Neural crest cell (in vitro differentiated cells): Measurements from ENCODE around the gene TMEM108. TPM values are rescaled to one million over a fixed set of nuclear protein-coding genes. Genes with fewer than 3 reads are reported as not detected.

Experiments used
- DNase-seq: peaks from one replicate; pipeline ENCODE4 v3.0.0; 2021; ENCODE audit warnings: low read depth, mixed read lengths, low spot score
- H3K27ac Mint-ChIP-seq: one replicate; pipeline ENCODE4 v1.8.0; 2021; ENCODE audit warnings: mild to moderate bottlenecking, mixed read lengths; ENCODE audit not compliant: unreplicated experiment
- H3K27me3 Mint-ChIP-seq: 2 replicates; pipeline ENCODE4 v1.8.0; 2021; ENCODE audit warnings: low read depth, mild to moderate bottlenecking, mixed read lengths
- H3K36me3 Mint-ChIP-seq: 2 replicates; pipeline ENCODE4 v1.8.0; 2021; ENCODE audit warnings: low read depth, mild to moderate bottlenecking, mixed read lengths
- H3K4me1 Mint-ChIP-seq: 2 replicates; pipeline ENCODE4 v1.8.0; 2021; ENCODE audit warnings: mixed read lengths
- H3K4me3 Mint-ChIP-seq: one replicate; pipeline ENCODE4 v1.8.0; 2021; ENCODE audit warnings: mild to moderate bottlenecking, mixed read lengths
- H3K9me3 Mint-ChIP-seq: 2 replicates; pipeline ENCODE4 v1.8.0; 2021; ENCODE audit warnings: mixed read lengths
- total RNA-seq: library from RNA; stranded (reverse); gene quantifications from 2 replicates; pipeline ENCODE4 v1.2.1, GENCODE V29; 2021
- TF ChIP-seq, protein P1 (sequence below): fragments of 200-600 bp; sonication (generic); conservative IDR thresholded peaks from 2 replicates; pipeline ENCODE4 v1.5.0; 2021; ENCODE audit warnings: antibody characterized with exemption, mild to moderate bottlenecking

TMEM108 gene
- total RNA-seq, 1 donor from 2014 or later, result 5.8 TPM

DNA sequence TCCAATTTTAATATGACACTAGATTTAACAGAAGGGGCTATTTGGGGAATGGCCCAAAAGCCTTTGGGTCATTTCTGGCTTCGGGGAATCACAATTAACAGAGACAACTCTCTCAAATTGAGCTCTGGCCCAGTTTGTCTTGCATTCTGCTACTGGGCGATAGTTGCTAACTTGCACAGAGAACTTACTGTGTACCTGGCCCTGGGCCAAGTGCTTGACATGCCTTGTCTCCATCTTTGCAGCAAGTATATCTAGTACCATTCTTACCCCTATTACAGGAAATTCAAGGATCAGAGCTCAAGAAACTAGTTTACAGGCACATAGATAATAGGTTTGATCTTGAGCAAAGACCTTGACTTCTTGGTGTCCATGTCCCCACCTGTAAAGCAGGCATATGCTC, 175.7 kb downstream of the TMEM108 start:
- peaks cover 20% of the 10 kb centered on the region for H3K4me1 Mint-ChIP-seq
- no peak for DNase-seq
- H3K27me3 Mint-ChIP-seq, result no peaks in the 10 kb centered on the region
- H3K9me3 Mint-ChIP-seq, result peaks cover 9% of the 10 kb centered on the region
- peaks cover 6% of the 10 kb centered on the region for H3K36me3 Mint-ChIP-seq
- no peak overlapping the region for H3K4me3 Mint-ChIP-seq
- no peak overlapping the region for H3K27ac Mint-ChIP-seq
- TF ChIP-seq, protein P1, sequence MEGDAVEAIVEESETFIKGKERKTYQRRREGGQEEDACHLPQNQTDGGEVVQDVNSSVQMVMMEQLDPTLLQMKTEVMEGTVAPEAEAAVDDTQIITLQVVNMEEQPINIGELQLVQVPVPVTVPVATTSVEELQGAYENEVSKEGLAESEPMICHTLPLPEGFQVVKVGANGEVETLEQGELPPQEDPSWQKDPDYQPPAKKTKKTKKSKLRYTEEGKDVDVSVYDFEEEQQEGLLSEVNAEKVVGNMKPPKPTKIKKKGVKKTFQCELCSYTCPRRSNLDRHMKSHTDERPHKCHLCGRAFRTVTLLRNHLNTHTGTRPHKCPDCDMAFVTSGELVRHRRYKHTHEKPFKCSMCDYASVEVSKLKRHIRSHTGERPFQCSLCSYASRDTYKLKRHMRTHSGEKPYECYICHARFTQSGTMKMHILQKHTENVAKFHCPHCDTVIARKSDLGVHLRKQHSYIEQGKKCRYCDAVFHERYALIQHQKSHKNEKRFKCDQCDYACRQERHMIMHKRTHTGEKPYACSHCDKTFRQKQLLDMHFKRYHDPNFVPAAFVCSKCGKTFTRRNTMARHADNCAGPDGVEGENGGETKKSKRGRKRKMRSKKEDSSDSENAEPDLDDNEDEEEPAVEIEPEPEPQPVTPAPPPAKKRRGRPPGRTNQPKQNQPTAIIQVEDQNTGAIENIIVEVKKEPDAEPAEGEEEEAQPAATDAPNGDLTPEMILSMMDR, result no peak

DNA sequence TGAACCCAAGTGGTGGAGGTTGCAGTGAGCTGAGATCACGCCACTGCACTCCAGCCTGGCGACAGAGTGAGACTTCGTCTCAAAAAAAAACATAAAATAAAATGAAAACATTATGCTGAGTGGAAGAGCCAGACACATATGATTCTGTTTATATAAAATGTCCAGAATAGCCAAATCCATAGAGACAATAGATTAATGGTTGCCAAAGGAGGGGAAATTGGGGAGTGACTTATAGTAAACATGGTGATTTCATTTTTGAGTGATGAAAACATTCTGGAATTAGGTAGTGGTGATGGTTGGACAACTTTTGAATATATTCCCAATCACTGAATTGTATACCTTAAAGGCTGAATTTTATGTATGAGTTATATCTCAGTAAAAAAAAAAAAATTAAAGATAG, 189.6 kb downstream of the TMEM108 start:
- peaks cover 8% of the 10 kb centered on the region for H3K9me3 Mint-ChIP-seq
- TF ChIP-seq, protein P1, result no peak
- no peak overlapping the region for H3K4me3 Mint-ChIP-seq
- peaks cover 6% of the 10 kb centered on the region for H3K36me3 Mint-ChIP-seq
- no peak overlapping the region for H3K27ac Mint-ChIP-seq
- no peaks in the 10 kb centered on the region for H3K27me3 Mint-ChIP-seq
- no peak for DNase-seq
- peaks cover 8% of the 10 kb centered on the region for H3K4me1 Mint-ChIP-seq

DNA sequence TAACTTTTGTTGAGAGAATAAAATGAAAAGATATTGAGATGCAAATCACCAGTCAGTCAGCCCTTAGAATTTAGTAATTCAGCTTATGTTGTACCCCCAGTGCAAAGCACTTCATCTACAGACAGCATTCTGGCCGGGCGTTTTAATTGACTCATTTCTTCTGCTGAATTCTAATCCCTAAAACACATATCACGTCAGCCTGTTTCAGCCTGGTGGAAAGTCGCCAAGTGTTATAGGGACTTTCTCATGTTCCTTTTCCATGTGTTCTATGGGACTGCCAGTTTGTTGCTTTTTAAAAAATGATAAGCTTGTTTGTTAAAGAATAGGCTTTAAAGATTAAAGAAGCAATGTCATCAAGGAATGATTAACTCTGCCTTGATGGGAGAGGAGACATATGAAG, 192.0 kb downstream of the TMEM108 start:
- Mint-ChIP-seq H3K27me3 (no peaks in the 10 kb centered on the region), H3K9me3 (peaks cover 8% of the 10 kb centered on the region), H3K4me1 (peaks cover 8% of the 10 kb centered on the region), H3K4me3 (no peak overlapping the region), H3K36me3 (peaks cover 3% of the 10 kb centered on the region), H3K27ac (no peak overlapping the region)
- no peak for DNase-seq
- TF ChIP-seq, protein P1, result no peak

DNA sequence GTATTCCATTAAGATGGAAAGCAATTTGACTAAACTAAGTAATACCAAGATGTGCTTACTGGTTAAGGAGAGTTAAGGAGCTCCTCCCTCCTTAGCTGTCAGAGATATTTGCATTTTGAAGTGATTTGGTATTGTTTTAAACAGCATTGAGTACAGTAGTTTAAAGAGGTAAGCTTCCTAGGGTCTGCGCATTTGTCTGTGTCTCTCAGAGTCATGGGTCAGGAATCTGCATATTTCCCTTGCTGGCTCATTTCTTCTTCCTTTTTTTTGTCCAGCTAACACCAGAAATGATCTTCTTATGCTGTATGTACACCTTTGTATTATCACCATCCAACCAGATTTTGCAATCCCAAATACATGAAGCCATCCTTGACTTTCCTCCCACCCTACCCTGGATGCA, 198.7 kb downstream of the TMEM108 start:
- Mint-ChIP-seq H3K4me3 (no peak overlapping the region), H3K4me1 (no peaks in the 10 kb centered on the region)
- TF ChIP-seq, protein P1, result no peak

DNA sequence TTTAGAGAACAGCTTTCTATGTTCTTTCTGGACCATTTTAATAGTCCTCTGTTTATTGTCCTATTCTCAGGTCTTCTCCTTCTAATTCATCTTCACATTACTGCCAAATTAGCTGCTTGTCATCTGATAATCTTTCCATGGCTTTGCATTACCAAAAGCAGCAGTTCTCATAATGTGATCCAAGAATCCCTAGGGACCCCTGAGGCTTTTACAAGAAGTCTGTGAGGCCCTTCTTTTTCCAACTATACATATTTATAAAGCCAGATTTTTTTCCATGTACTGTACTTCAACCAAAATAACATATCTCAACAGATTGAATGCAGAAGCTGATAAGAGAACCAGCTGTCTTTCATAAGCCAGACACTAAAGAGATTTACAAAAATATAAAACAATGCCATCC, 199.2 kb downstream of the TMEM108 start:
- DNase-seq, result no peak
- Mint-ChIP-seq H3K4me3 (no peak overlapping the region), H3K27ac (no peak overlapping the region), H3K9me3 (peaks cover 6% of the 10 kb centered on the region), H3K36me3 (peaks cover 3% of the 10 kb centered on the region), H3K27me3 (no peaks in the 10 kb centered on the region), H3K4me1 (no peaks in the 10 kb centered on the region)
- TF ChIP-seq, protein P1, result no peak

More for the DNA sequence above, 198.7 kb downstream of the TMEM108 start:
- Mint-ChIP-seq H3K36me3 (peaks cover 3% of the 10 kb centered on the region), H3K9me3 (peaks cover 8% of the 10 kb centered on the region), H3K27me3 (no peaks in the 10 kb centered on the region), H3K27ac (no peak overlapping the region)
- DNase-seq, result no peak

DNA sequence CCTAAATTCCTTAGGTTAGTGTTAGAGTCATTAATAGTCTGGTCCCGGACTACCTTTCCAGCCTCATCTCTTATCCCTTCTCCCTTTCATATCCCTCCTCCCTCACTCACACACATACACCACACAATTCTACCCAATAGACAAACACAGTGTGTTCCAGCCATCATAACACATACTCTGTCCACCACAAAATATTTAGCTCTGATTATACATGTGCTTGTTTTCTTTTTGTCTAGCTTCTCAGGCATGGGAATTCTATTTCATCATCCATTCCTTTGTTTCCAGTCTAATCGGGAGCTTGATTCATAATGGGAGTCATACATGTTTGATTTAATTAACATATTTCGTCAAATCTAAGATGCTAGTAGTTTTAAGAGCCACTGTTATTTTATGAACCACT, 199.8 kb downstream of the TMEM108 start:
- no peak for DNase-seq
- Mint-ChIP-seq H3K36me3 (peaks cover 3% of the 10 kb centered on the region), H3K9me3 (peaks cover 9% of the 10 kb centered on the region), H3K4me1 (no peaks in the 10 kb centered on the region), H3K4me3 (no peak overlapping the region), H3K27ac (no peak overlapping the region), H3K27me3 (no peaks in the 10 kb centered on the region)
- TF ChIP-seq, protein P1, result no peak
